MM.1S (cell line): ENCODE results near the gene GYS2.

Experiments used
- DNase-seq: peaks from one replicate; pipeline ENCODE4 v3.0.0-alpha.2; 2015
- H2AFZ ChIP-seq: fragments of 300-600 bp; sonication (generic); 2 replicates; pipeline ENCODE4 v1.6.0; 2016; ENCODE audit warnings: antibody characterized with exemption, low read length
- H3F3A ChIP-seq: fragments of 300-600 bp; sonication (generic); 2 replicates; pipeline ENCODE4 v1.6.1; 2016; ENCODE audit warnings: mild to moderate bottlenecking, antibody characterized with exemption, low read length, moderate library complexity, mixed read lengths; ENCODE audit not compliant: insufficient read depth
- H3K27ac ChIP-seq: fragments of 300-600 bp; sonication (generic); 2 replicates; pipeline ENCODE4 v1.5.1; 2016; ENCODE audit warnings: mild to moderate bottlenecking, low read length
- H3K27me3 ChIP-seq: fragments of 300-600 bp; sonication (generic); replicated peaks from 2 replicates; pipeline ENCODE4 v1.6.0; 2016; ENCODE audit warnings: low read length; ENCODE audit not compliant: insufficient read depth
- H3K36me3 ChIP-seq: fragments of 300-600 bp; sonication (generic); replicated peaks from 2 replicates; pipeline ENCODE4 v1.6.1; 2016; ENCODE audit warnings: mild to moderate bottlenecking, low read length, mixed read lengths; ENCODE audit not compliant: insufficient read depth
- H3K4me1 ChIP-seq: fragments of 300-600 bp; sonication (generic); 2 replicates; pipeline ENCODE4 v1.6.1; 2016; ENCODE audit warnings: low read length, mixed read lengths
- H3K4me2 ChIP-seq: fragments of 300-600 bp; sonication (generic); 2 replicates; pipeline ENCODE4 v1.6.0; 2016; ENCODE audit warnings: low read depth, low read length
- H3K4me3 ChIP-seq: fragments of 300-600 bp; sonication (generic); 2 replicates; pipeline ENCODE4 v1.5.1; 2016; ENCODE audit warnings: low read length, mixed read lengths
- H3K79me2 ChIP-seq: fragments of 300-600 bp; sonication (generic); 2 replicates; pipeline ENCODE4 v1.6.1; 2016; ENCODE audit warnings: mixed run types, low read length, mixed read lengths
- H3K9ac ChIP-seq: fragments of 300-600 bp; sonication (generic); 2 replicates; pipeline ENCODE4 v1.6.1; 2016; ENCODE audit warnings: low read length, mixed read lengths
- H3K9me2 ChIP-seq: fragments of 300-600 bp; sonication (generic); replicated peaks from 2 replicates; pipeline ENCODE4 v1.6.1; 2016; ENCODE audit warnings: mild to moderate bottlenecking, low read length, mixed read lengths; ENCODE audit not compliant: insufficient read depth
- H3K9me3 ChIP-seq: fragments of 300-600 bp; sonication (generic); replicated peaks from 2 replicates; pipeline ENCODE4 v1.6.1; 2016; ENCODE audit warnings: mild to moderate bottlenecking, low read length, mixed read lengths; ENCODE audit not compliant: insufficient read depth
- H4K20me1 ChIP-seq: fragments of 300-600 bp; sonication (generic); 2 replicates; pipeline ENCODE4 v1.6.1; 2016; ENCODE audit warnings: mild to moderate bottlenecking, low read length, moderate library complexity, mixed read lengths; ENCODE audit not compliant: insufficient read depth
- CTCF ChIP-seq: fragments of 300-600 bp; sonication (generic); IDR thresholded peaks from 2 replicates; pipeline ENCODE4 v1.5.1; 2016; ENCODE audit warnings: antibody characterized with exemption, low read length, mixed read lengths
- EZH2 ChIP-seq: fragments of 300-600 bp; sonication (generic); optimal IDR thresholded peaks from 2 replicates; pipeline ENCODE3; 2017; ENCODE audit warnings: low read depth, mild to moderate bottlenecking, antibody characterized with exemption, low read length, mixed read lengths
- EZH2phosphoT487 ChIP-seq: fragments of 300-600 bp; sonication (generic); IDR thresholded peaks from 2 replicates; pipeline ENCODE4 v1.6.1; 2018; ENCODE audit warnings: antibody characterized with exemption, low read length

The GYS2 gene

GRCh38 chr12:21561158-21561557 is 43.5 kb downstream of the GYS2 start:
- no peaks in the 10 kb centered on the region for H3K9me3 ChIP-seq
- no peak overlapping the region for H3K27ac ChIP-seq
- H2AFZ ChIP-seq: no peak overlapping the region
- H3K79me2 ChIP-seq: no peaks in the 10 kb centered on the region
- no peak overlapping the region for H3K4me2 ChIP-seq
- H3K4me3 ChIP-seq: no peak overlapping the region
- H3K4me1 ChIP-seq: no peaks in the 10 kb centered on the region
- H3F3A ChIP-seq: no peaks in the 10 kb centered on the region
- no peaks in the 10 kb centered on the region for H4K20me1 ChIP-seq
- no peak for DNase-seq
- no peaks in the 10 kb centered on the region for H3K27me3 ChIP-seq
- no peaks in the 10 kb centered on the region for H3K9me2 ChIP-seq
- H3K9ac ChIP-seq: no peak overlapping the region
- no peak for TF ChIP-seq EZH2phosphoT487
- TF ChIP-seq EZH2: no peak
- TF ChIP-seq CTCF: no peak
- no peaks in the 10 kb centered on the region for H3K36me3 ChIP-seq

- no peaks in the 10 kb centered on the region for H3K9me2 ChIP-seq
- H3K27me3 ChIP-seq: no peaks in the 10 kb centered on the region
- H4K20me1 ChIP-seq: no peaks in the 10 kb centered on the region
- no peaks in the 10 kb centered on the region for H3K79me2 ChIP-seq
- no peak overlapping the region for H3K4me2 ChIP-seq
- H3F3A ChIP-seq: no peaks in the 10 kb centered on the region
- TF ChIP-seq EZH2phosphoT487 (no peak), EZH2 (no peak), CTCF (no peak)
- no peak overlapping the region for H2AFZ ChIP-seq
- DNase-seq: no peak
- H3K36me3 ChIP-seq: no peaks in the 10 kb centered on the region
- H3K9ac ChIP-seq: no peak overlapping the region
- H3K4me1 ChIP-seq: no peaks in the 10 kb centered on the region
- H3K27ac ChIP-seq: no peak overlapping the region
- H3K9me3 ChIP-seq: no peaks in the 10 kb centered on the region
- no peak overlapping the region for H3K4me3 ChIP-seq
Measured at GRCh38 chr12:21559855-21560569, 44.6 kb downstream of the GYS2 start.

- Histone ChIP-seq H3K79me2 (no peaks in the 10 kb centered on the region), H4K20me1 (no peaks in the 10 kb centered on the region), H3K27me3 (no peaks in the 10 kb centered on the region), H2AFZ (no peak overlapping the region), H3K4me3 (no peak overlapping the region), H3K9me3 (no peaks in the 10 kb centered on the region), H3K9ac (no peak overlapping the region), H3K4me1 (no peaks in the 10 kb centered on the region), H3K9me2 (no peaks in the 10 kb centered on the region), H3F3A (no peaks in the 10 kb centered on the region), H3K27ac (no peak overlapping the region), H3K36me3 (no peaks in the 10 kb centered on the region), H3K4me2 (no peak overlapping the region)
- TF ChIP-seq CTCF (no peak), EZH2 (no peak), EZH2phosphoT487 (no peak)
- no peak for DNase-seq
Measured at GRCh38 chr12:21558100-21558679, 46.5 kb downstream of the GYS2 start.
